Prostate gland (tissue), 2 donors: Measurements from ENCODE around the gene PLEKHG7.

Source experiments
- POLR2A ChIP-seq: fragments of 450-650 bp; IDR thresholded peaks from one replicate; pipeline ENCODE4 v1.6.1; 2016; ENCODE audit warnings: antibody characterized with exemption, mild to moderate bottlenecking
- POLR2AphosphoS5 ChIP-seq: sonication (generic); formaldehyde crosslinking; IDR thresholded peaks from one replicate; pipeline ENCODE4 v1.6.1; 2017; ENCODE audit warnings: antibody characterized with exemption
- TF ChIP-seq, protein P1 (sequence below), 4 experiments: fragments of 200-600 bp in 2 of 4; fragments of 450-650 bp in 2 of 4; sonication (generic) in 2 of 4; IDR thresholded peaks; 1 replicate in 3 of 4; 2 replicates in 1 of 4; pipeline ENCODE4 v1.5.1; 2016 to 2019; ENCODE audit warnings: antibody characterized with exemption in 4 of 4, mild to moderate bottlenecking in 2 of 4, moderate library complexity in 2 of 4

DNA sequence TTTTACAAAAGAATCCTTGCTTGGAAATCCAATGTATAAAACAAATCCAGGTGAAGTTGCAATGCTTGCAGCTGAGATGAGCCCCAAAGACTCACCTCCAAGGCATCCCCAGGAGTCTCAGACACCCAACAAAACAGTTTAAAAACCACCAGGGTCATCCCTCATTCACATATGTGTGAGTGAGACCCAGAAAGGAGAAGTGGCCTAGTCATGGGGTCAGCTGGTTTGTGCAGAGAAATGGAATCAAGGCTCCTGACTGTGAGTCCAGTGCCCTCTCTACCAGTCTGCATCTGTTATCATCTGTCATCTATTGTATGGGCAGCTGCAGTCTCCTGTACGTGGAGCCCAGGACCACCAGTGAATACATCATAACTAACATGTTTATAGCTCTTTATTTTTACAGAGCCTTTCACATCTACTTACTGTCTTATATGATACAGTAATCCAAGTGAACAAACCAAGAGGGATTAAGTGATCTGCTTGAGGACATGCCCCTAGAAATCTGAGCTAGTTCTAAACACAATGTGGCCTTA is 27.1 kb downstream of the PLEKHG7 start:
- TF ChIP-seq, protein P1, sequence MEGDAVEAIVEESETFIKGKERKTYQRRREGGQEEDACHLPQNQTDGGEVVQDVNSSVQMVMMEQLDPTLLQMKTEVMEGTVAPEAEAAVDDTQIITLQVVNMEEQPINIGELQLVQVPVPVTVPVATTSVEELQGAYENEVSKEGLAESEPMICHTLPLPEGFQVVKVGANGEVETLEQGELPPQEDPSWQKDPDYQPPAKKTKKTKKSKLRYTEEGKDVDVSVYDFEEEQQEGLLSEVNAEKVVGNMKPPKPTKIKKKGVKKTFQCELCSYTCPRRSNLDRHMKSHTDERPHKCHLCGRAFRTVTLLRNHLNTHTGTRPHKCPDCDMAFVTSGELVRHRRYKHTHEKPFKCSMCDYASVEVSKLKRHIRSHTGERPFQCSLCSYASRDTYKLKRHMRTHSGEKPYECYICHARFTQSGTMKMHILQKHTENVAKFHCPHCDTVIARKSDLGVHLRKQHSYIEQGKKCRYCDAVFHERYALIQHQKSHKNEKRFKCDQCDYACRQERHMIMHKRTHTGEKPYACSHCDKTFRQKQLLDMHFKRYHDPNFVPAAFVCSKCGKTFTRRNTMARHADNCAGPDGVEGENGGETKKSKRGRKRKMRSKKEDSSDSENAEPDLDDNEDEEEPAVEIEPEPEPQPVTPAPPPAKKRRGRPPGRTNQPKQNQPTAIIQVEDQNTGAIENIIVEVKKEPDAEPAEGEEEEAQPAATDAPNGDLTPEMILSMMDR (IDR thresholded peaks at IDR 0.05), result no peak
- TF ChIP-seq POLR2A (no peak), POLR2AphosphoS5 (no peak)
